Common myeloid progenitor, CD34-positive (primary cell): ENCODE data around the gene CHRNB4.
A peak's percentile ranks its signal among the peaks of the same experiment; 100 is the strongest.

Source experiments
- CTCF ChIA-PET: fragments of 350-600 bp; sonication (Branson Sonifier 250); formaldehyde crosslinking; loops from one replicate; lab custom pipeline; 2021; ENCODE audit warnings: antibody characterized with exemption; lab: Charles Lee
- POLR2A ChIA-PET: fragments of 350-600 bp; sonication (Branson Sonifier 250); formaldehyde crosslinking; loops from one replicate; lab custom pipeline; 2021; ENCODE audit warnings: antibody characterized with exemption; lab: Charles Lee
- DNase-seq, 3 donors: peaks; one replicate each; pipeline versions ENCODE4 v3.0.0 to v3.0.0-alpha.2; 2013
- H3K27ac ChIP-seq, 2 experiments: 1 replicate in 1 of 2; 2 replicates in 1 of 2; pipeline ENCODE4 v1.7.0; 2013; ENCODE audit warnings: inconsistent platforms in 2 of 2, low read length in 2 of 2, mild to moderate bottlenecking in 2 of 2, low read depth in 1 of 2, moderate library complexity in 1 of 2; ENCODE audit not compliant: severe bottlenecking in 2 of 2, insufficient read depth in 1 of 2, poor library complexity in 1 of 2
- H3K27me3 ChIP-seq, 5 experiments: replicated peaks in 2 of 5; 1 replicate in 3 of 5; 2 replicates in 2 of 5; pipeline versions ENCODE4 v1.6.1 to v1.7.0; 2013; ENCODE audit warnings: low read length in 4 of 5, mild to moderate bottlenecking in 2 of 5, moderate library complexity in 2 of 5, inconsistent platforms in 1 of 5; ENCODE audit not compliant: insufficient read depth in 5 of 5, control insufficient read depth in 4 of 5
- H3K36me3 ChIP-seq, 4 experiments: 1 replicate in 2 of 4; 2 replicates in 2 of 4; pipeline versions ENCODE4 v1.6.1 to v1.7.0; 2013; ENCODE audit warnings: low read length in 3 of 4, control low read depth in 1 of 4, mild to moderate bottlenecking in 1 of 4; ENCODE audit not compliant: control insufficient read depth in 4 of 4, insufficient read depth in 4 of 4
- H3K4me1 ChIP-seq, 4 experiments: 1 replicate in 3 of 4; 2 replicates in 1 of 4; pipeline versions ENCODE4 v1.6.1 to v1.7.1; 2013; ENCODE audit warnings: low read length in 3 of 4, mild to moderate bottlenecking in 3 of 4, control low read depth in 1 of 4, inconsistent platforms in 1 of 4, moderate library complexity in 1 of 4; ENCODE audit not compliant: control insufficient read depth in 4 of 4, insufficient read depth in 4 of 4; ENCODE audit errors: control extremely low read depth in 1 of 4
- H3K4me3 ChIP-seq, 7 experiments: 1 replicate in 4 of 7; 2 replicates in 3 of 7; pipeline versions ENCODE4 v1.5.1 to v1.7.0; 2013; ENCODE audit warnings: mild to moderate bottlenecking in 7 of 7, low read length in 6 of 7, moderate library complexity in 6 of 7, inconsistent platforms in 2 of 7, low read depth in 2 of 7, control low read depth in 1 of 7; ENCODE audit not compliant: insufficient read depth in 4 of 7, control insufficient read depth in 1 of 7; ENCODE audit errors: extremely low read depth in 1 of 7
- H3K9me3 ChIP-seq, 5 experiments: 1 replicate in 4 of 5; 2 replicates in 1 of 5; pipeline versions ENCODE4 v1.6.1 to v1.7.1; 2013; ENCODE audit warnings: low read length in 4 of 5, mild to moderate bottlenecking in 2 of 5, inconsistent platforms in 1 of 5, low read depth in 1 of 5, moderate library complexity in 1 of 5; ENCODE audit not compliant: control insufficient read depth in 4 of 5, insufficient read depth in 2 of 5; ENCODE audit errors: control extremely low read depth in 1 of 5
- WGBS: methylation state at CpG from one replicate; pipeline ENCODE4 v1.1.5; 2013; ENCODE audit not compliant: insufficient coverage; 5-methylcytosine and 5-hydroxymethylcytosine counted together

CHRNB4 gene

GRCh38 chr15:78641749-78642275 is 802 bp upstream of the CHRNB4 start:
- ChIA-PET CTCF (interaction anchor here (0.8 to 7.1 kb wide), 3 partner anchors 9 to 68 kb away, joined by 4 to 83 read pairs (median 4); no protein-coding TSS in a partner anchor), POLR2A (no interaction called here)
- Histone ChIP-seq H3K4me3 (peak overlapping the region in 1 of 7 experiments; percentile 77), H3K36me3 (no peaks in the 10 kb centered on the region), H3K27ac (no peak overlapping the region), H3K27me3 (peaks cover 0 to 8% (median 0%) of the 10 kb centered on the region in 5 experiments), H3K9me3 (no peaks in the 10 kb centered on the region), H3K4me1 (peaks cover 0 to 14% (median 12%) of the 10 kb centered on the region in 4 experiments)
- WGBS = 74% methylated on average over 10 of the region's 11 CpGs
- DNase-seq = no peak

GRCh38 chr15:78640527-78641101 is 396 bp downstream of the CHRNB4 start:
- H3K4me1 ChIP-seq = peaks cover 0 to 14% (median 12%) of the 10 kb centered on the region in 4 experiments
- ChIA-PET POLR2A (no interaction called here), CTCF (interaction anchor here (0.8 to 7.1 kb wide), 10 partner anchors 10 to 110 kb away, joined by 3 to 83 read pairs (median 4); no protein-coding TSS in a partner anchor)
- WGBS = 23% methylated on average over 23 of the region's 32 CpGs
- no peaks in the 10 kb centered on the region for H3K36me3 ChIP-seq
- no peaks in the 10 kb centered on the region for H3K9me3 ChIP-seq
- H3K4me3 ChIP-seq = peak overlapping the region; percentile 32 to 77 (median 62)
- H3K27me3 ChIP-seq = peaks cover 0 to 8% (median 0%) of the 10 kb centered on the region in 5 experiments
- no peak overlapping the region for H3K27ac ChIP-seq
- no peak for DNase-seq

GRCh38 chr15:78638658-78639314 is 2.2 kb downstream of the CHRNB4 start:
- 46% methylated on average over 4 of the region's 4 CpGs for WGBS
- Histone ChIP-seq H3K36me3 (no peaks in the 10 kb centered on the region), H3K4me3 (no peak overlapping the region), H3K27me3 (peaks cover 0 to 8% (median 0%) of the 10 kb centered on the region in 5 experiments), H3K9me3 (no peaks in the 10 kb centered on the region), H3K27ac (no peak overlapping the region), H3K4me1 (peaks cover 0 to 14% (median 12%) of the 10 kb centered on the region in 4 experiments)
- ChIA-PET CTCF (interaction anchor here (0.9 to 7.1 kb wide), 20 partner anchors 8 to 328 kb away, joined by 3 to 83 read pairs (median 4); partner anchors contain the start of gene ADAMTS7), POLR2A (no interaction called here)
- peak; percentile 63 to 78 (median 71) for DNase-seq

GRCh38 chr15:78637776-78638435 is 3.1 kb downstream of the CHRNB4 start:
- H3K36me3 ChIP-seq = no peaks in the 10 kb centered on the region
- ChIA-PET CTCF (interaction anchor here (0.6 to 7.1 kb wide), 15 partner anchors 9 to 173 kb away, joined by 3 to 83 read pairs (median 3); partner anchors contain the start of gene ADAMTS7), POLR2A (no interaction called here)
- DNase-seq = no peak
- no peak overlapping the region for H3K4me3 ChIP-seq
- peaks cover 0 to 14% (median 12%) of the 10 kb centered on the region in 4 experiments for H3K4me1 ChIP-seq
- peaks cover 0 to 8% (median 0%) of the 10 kb centered on the region in 5 experiments for H3K27me3 ChIP-seq
- WGBS = 98% methylated on average over 4 of the region's 4 CpGs
- H3K27ac ChIP-seq = no peak overlapping the region
- peaks cover 0 to 6% (median 3%) of the 10 kb centered on the region in 5 experiments for H3K9me3 ChIP-seq

GRCh38 chr15:78636378-78636859 is 4.6 kb downstream of the CHRNB4 start:
- Histone ChIP-seq H3K36me3 (no peaks in the 10 kb centered on the region), H3K27me3 (peaks cover 0 to 5% (median 0%) of the 10 kb centered on the region in 5 experiments), H3K9me3 (peaks cover 0 to 8% (median 4%) of the 10 kb centered on the region in 5 experiments), H3K4me1 (peaks cover 0 to 12% (median 11%) of the 10 kb centered on the region in 4 experiments), H3K27ac (no peak overlapping the region), H3K4me3 (no peak overlapping the region)
- CTCF ChIA-PET = interaction anchor here (0.9 to 7.1 kb wide), 7 partner anchors 17 to 115 kb away, joined by 3 to 83 read pairs (median 4); partner anchors contain the start of gene CHRNA3
- 100% methylated on average over 1 of the region's 2 CpGs for WGBS
- POLR2A ChIA-PET = interaction anchor here (0.6 kb wide), 1 partner anchor 451 kb away, joined by 3 read pairs; no protein-coding TSS in a partner anchor
- no peak for DNase-seq

GRCh38 chr15:78635346-78635745 is 5.7 kb downstream of the CHRNB4 start:
- peaks cover 0 to 8% (median 4%) of the 10 kb centered on the region in 5 experiments for H3K9me3 ChIP-seq
- ChIA-PET POLR2A (interaction anchor here (0.8 kb wide), 1 partner anchor 15 kb away, joined by 3 read pairs; no protein-coding TSS in a partner anchor), CTCF (interaction anchor here (1.8 to 7.1 kb wide), 3 partner anchors 16 to 100 kb away, joined by 4 to 83 read pairs (median 10); partner anchors contain the start of gene CHRNA3)
- peaks cover 0 to 2% (median under 1%) of the 10 kb centered on the region in 4 experiments for H3K4me1 ChIP-seq
- no peak overlapping the region for H3K4me3 ChIP-seq
- 100% methylated on average over 9 of the region's 10 CpGs for WGBS
- H3K36me3 ChIP-seq = no peaks in the 10 kb centered on the region
- no peak for DNase-seq
- H3K27me3 ChIP-seq = peaks cover 0 to 2% (median 0%) of the 10 kb centered on the region in 5 experiments
- H3K27ac ChIP-seq = no peak overlapping the region
